ENCODE results near the gene MT1H.

MT1H gene

GRCh38 chr16:56631832-56632155, 37.8 kb upstream of the MT1H start:
- no peaks in the 10 kb centered on the region for H3K36me3 ChIP-seq (ENCODE audit: insufficient read depth, low read length)
- no peaks in the 10 kb centered on the region for H3K9me3 ChIP-seq (ENCODE audit: control insufficient read depth, insufficient read depth, low read length)
- peaks cover 8% of the 10 kb centered on the region; the same call in 1 of the 2 replicates for H3K4me1 ChIP-seq (ENCODE audit: insufficient read depth, low read length)
- peak overlapping the region; percentile 37; the same call in 1 of the 2 replicates for H3K9ac ChIP-seq (ENCODE audit: low read depth, low read length)

- 0 out of 2 replicates have a peak, but pooled peaks cover 4% of the 10 kb centered on the region for H3K4me1 ChIP-seq (ENCODE audit: insufficient read depth, low read length)
- no peaks in the 10 kb centered on the region for H3K36me3 ChIP-seq (ENCODE audit: insufficient read depth, low read length)
- no peaks in the 10 kb centered on the region for H3K9me3 ChIP-seq (ENCODE audit: control insufficient read depth, insufficient read depth, low read length)
- peak within 1 kb of the TSS; percentile 37; the same call in 1 of the 2 replicates for H3K9ac ChIP-seq (ENCODE audit: low read depth, low read length)
These were observed 37.3 kb upstream of the MT1H start, which contains the start of gene MT1M for GRCh38 chr16:56632156-56632847. Gene MT1M, plus strand, starts transcription at chr16:56632659. Its CDS starts 73 bp downstream, at chr16:56632732.

DNA sequence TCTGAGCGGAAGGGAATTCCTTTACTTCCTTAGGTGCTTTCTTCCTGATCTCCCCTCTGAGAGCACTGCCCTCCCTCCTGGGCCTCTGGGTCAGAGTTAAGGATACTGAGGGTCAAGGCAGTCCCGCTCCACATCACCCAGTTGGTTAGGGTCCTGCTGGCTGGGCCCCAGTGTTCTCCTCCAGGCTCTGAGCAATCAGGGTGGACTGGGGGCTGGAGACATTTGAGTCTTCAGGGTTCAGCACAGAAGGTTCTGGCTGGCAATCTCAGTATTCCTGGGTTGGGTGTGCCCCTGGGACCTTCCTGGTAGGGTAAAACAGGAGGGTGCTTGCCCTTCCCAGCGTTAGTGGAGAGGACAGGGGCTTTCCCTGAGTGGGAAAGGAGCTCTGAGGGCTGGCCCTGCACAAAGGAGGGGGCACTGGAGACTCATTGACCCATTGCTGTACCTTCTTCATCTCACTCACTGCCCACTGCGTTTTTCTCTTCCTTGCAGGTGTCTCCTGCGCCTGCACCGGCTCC, 36.7 kb upstream of the MT1H start:
- Histone ChIP-seq H3K4me1 (ENCODE audit: insufficient read depth, low read length) (0 out of 2 replicates have a peak, but pooled peaks cover 4% of the 10 kb centered on the region), H3K36me3 (ENCODE audit: insufficient read depth, low read length) (no peaks in the 10 kb centered on the region), H3K9me3 (ENCODE audit: control insufficient read depth, insufficient read depth, low read length) (no peaks in the 10 kb centered on the region), H3K9ac (ENCODE audit: low read depth, low read length) (peak overlapping the region; percentile 37; the same call in 1 of the 2 replicates)

GRCh38 chr16:56633535-56633934, 36.1 kb upstream of the MT1H start:
- no peak overlapping the region for H3K9ac ChIP-seq (ENCODE audit: low read depth, low read length)
- H3K4me1 ChIP-seq (ENCODE audit: insufficient read depth, low read length): 0 out of 2 replicates have a peak, but pooled peaks cover 4% of the 10 kb centered on the region
- H3K36me3 ChIP-seq (ENCODE audit: insufficient read depth, low read length): no peaks in the 10 kb centered on the region
- H3K9me3 ChIP-seq (ENCODE audit: control insufficient read depth, insufficient read depth, low read length): no peaks in the 10 kb centered on the region

GRCh38 chr16:56634715-56635440, 34.7 kb upstream of the MT1H start:
- H3K9me3 ChIP-seq (ENCODE audit: control insufficient read depth, insufficient read depth, low read length): no peaks in the 10 kb centered on the region
- 0 out of 2 replicates have a peak, but pooled peaks cover 4% of the 10 kb centered on the region for H3K4me1 ChIP-seq (ENCODE audit: insufficient read depth, low read length)
- peak overlapping the region; percentile 32; the same call in 1 of the 2 replicates for H3K9ac ChIP-seq (ENCODE audit: low read depth, low read length)
- no peaks in the 10 kb centered on the region for H3K36me3 ChIP-seq (ENCODE audit: insufficient read depth, low read length)

DNA sequence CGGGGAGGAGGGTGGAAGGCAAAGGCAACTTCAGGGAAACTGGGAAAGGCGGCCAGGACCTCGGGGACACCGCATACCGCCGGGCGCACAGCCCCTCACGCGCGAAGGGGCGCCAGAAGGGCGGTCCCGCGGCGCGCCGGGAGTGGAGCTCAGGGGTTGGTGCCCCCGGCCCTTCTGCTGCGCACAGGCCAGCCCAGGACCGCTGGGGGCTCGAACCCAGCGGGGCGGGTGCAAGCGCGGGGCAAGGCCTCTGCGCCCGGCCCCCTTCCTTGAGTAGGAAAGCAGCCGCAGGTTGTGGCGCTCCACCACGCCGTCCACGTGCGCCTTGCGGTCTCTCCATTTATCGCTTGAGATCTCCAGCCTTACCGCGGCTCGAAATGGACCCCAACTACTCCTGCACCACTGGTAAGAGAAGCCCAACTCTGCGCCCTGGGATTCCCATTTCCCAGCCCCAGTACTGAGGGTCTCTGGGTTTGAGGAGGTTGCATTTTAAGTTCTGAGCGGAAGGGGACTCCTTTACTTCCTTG, 34.1 kb upstream of the MT1H start:
- Histone ChIP-seq H3K36me3 (ENCODE audit: insufficient read depth, low read length) (no peaks in the 10 kb centered on the region), H3K9ac (ENCODE audit: low read depth, low read length) (peak overlapping the region; percentile 32; the same call in 1 of the 2 replicates), H3K4me1 (ENCODE audit: insufficient read depth, low read length) (0 out of 2 replicates have a peak, but pooled peaks cover 4% of the 10 kb centered on the region), H3K9me3 (ENCODE audit: control insufficient read depth, insufficient read depth, low read length) (no peaks in the 10 kb centered on the region)

- no peaks in the 10 kb centered on the region for H3K36me3 ChIP-seq (ENCODE audit: insufficient read depth, low read length)
- H3K9me3 ChIP-seq (ENCODE audit: control insufficient read depth, insufficient read depth, low read length): no peaks in the 10 kb centered on the region
- 0 out of 2 replicates have a peak, but pooled peaks cover 4% of the 10 kb centered on the region for H3K4me1 ChIP-seq (ENCODE audit: insufficient read depth, low read length)
- no peak overlapping the region for H3K9ac ChIP-seq (ENCODE audit: low read depth, low read length)
These were observed 32.8 kb upstream of the MT1H start for GRCh38 chr16:56636616-56637413.

DNA sequence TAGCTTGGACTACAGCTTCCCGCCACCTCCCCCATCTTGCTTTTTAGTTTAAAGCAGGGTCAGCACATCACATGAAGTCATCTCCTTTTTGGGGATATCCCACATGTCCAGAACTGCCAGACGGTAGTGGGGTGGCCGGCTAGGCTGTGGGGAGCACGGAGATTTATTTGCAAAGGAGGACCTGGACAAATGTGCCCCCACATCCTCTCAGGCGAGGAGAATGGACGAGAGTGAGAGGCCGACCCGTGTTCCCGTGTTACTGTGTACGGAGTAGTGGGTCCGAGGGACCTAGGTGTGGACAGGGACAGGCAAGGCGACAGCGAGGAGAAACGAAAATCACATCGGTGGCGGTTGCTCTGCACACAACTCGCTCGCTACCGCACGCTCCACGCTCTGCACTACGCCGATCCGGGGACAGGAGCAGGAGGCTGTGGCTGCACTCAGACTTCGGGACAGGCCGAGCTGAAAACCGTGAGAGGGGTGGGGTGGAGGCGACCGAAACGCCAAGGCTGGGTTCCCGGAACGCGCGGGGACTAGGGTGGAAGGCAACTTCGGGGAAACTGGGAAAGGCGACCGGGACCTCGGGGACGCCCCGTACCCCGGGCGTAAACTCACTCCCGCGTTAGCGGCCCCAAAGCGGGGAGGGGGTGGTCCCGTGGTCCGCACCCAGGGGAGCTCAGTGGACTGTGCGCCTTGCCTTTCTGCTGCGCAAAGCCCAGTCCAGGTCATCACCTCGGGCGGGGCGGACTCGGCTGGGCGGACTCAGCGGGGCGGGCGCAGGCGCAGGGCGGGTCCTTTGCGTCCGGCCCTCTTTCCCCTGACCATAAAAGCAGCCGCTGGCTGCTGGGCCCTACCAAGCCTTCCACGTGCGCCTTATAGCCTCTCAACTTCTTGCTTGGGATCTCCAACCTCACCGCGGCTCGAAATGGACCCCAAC, 31.5 kb upstream of the MT1H start, which contains the start of gene MT1A:
Gene MT1A, plus strand, starts transcription at position 853 of the 937 bp plus-strand sequence. Its CDS starts 73 bp downstream, at position 926.
- peak within 1 kb of the TSS; percentile 39 for H3K9ac ChIP-seq (ENCODE audit: low read depth, low read length)
- 0 out of 2 replicates have a peak, but pooled peaks cover 4% of the 10 kb centered on the region for H3K4me1 ChIP-seq (ENCODE audit: insufficient read depth, low read length)

DNA sequence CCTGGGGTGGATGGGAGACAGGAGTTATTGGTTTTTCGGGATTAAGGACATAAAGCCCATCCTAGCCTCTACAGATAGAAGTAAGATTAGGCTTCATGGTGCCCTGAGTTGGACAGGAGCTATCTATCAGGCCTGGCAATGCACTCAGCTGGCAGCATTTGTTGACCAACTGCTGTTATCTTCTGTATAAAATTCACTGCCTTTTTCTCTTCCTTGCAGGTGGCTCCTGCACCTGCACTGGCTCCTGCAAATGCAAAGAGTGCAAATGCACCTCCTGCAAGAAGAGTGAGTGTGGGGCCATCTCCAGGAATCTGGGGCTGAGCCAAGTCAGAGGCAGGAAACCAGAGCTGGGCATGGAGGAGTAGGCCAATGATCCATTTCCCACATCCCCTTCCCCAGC, 30.6 kb upstream of the MT1H start:
- H3K36me3 ChIP-seq (ENCODE audit: insufficient read depth, low read length): no peaks in the 10 kb centered on the region
- no peak overlapping the region for H3K9ac ChIP-seq (ENCODE audit: low read depth, low read length)
- no peaks in the 10 kb centered on the region for H3K9me3 ChIP-seq (ENCODE audit: control insufficient read depth, insufficient read depth, low read length)
- 0 out of 2 replicates have a peak, but pooled peaks cover 4% of the 10 kb centered on the region for H3K4me1 ChIP-seq (ENCODE audit: insufficient read depth, low read length)

More for the DNA sequence above, 31.5 kb upstream of the MT1H start, which contains the start of gene MT1A:
- Histone ChIP-seq H3K9me3 (ENCODE audit: control insufficient read depth, insufficient read depth, low read length) (no peaks in the 10 kb centered on the region), H3K36me3 (ENCODE audit: insufficient read depth, low read length) (no peaks in the 10 kb centered on the region)

GRCh38 chr16:56640076-56640475, 29.5 kb upstream of the MT1H start:
- Histone ChIP-seq H3K9ac (ENCODE audit: low read depth, low read length) (no peak overlapping the region), H3K4me1 (ENCODE audit: insufficient read depth, low read length) (0 out of 2 replicates have a peak, but pooled peaks cover 4% of the 10 kb centered on the region)

DNA sequence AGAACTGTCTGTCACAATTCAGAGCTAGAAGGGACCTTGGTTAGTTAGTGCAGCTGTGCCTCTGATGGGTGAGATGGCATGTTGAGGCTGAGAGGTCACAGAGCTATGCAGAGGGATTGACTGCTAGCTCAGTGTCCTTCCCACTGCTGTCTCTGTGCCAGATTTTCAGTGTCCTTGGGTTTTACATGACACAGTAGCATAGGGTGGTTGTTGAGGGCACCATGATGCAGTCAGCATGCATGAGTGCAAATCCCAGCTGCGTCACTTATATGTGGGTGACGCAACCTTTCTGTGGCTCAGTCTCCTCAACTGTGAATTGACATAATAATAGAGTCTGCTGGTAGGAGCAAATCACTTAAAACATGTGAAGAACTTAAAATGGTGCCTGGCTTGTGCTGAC, 28.4 kb upstream of the MT1H start:
- 0 out of 2 replicates have a peak, but pooled peaks cover under 1% of the 10 kb centered on the region for H3K4me1 ChIP-seq (ENCODE audit: insufficient read depth, low read length)
- H3K9ac ChIP-seq (ENCODE audit: low read depth, low read length): no peak overlapping the region
- H3K9me3 ChIP-seq (ENCODE audit: control insufficient read depth, insufficient read depth, low read length): no peaks in the 10 kb centered on the region
- H3K36me3 ChIP-seq (ENCODE audit: insufficient read depth, low read length): no peaks in the 10 kb centered on the region

More at GRCh38 chr16:56640076-56640475, 29.5 kb upstream of the MT1H start:
- H3K36me3 ChIP-seq (ENCODE audit: insufficient read depth, low read length): no peaks in the 10 kb centered on the region
- no peaks in the 10 kb centered on the region for H3K9me3 ChIP-seq (ENCODE audit: control insufficient read depth, insufficient read depth, low read length)

- Histone ChIP-seq H3K4me1 (ENCODE audit: insufficient read depth, low read length) (no peaks in the 10 kb centered on the region; the same call in 1 of the 2 replicates), H3K36me3 (ENCODE audit: insufficient read depth, low read length) (no peaks in the 10 kb centered on the region), H3K9ac (ENCODE audit: low read depth, low read length) (peak overlapping the region; percentile 49), H3K9me3 (ENCODE audit: control insufficient read depth, insufficient read depth, low read length) (no peaks in the 10 kb centered on the region)
These were observed 26.4 kb upstream of the MT1H start for GRCh38 chr16:56643080-56643778.

All from ES-I3 (cell line).